CMK (cell line): ENCODE results near the gene HOXC10.
A peak's percentile ranks its signal among the peaks of the same experiment; 100 is the strongest.

ENCODE experiments used
- DNase-seq: peaks from one replicate; pipeline ENCODE4 v3.0.0-alpha.2; 2010; ENCODE audit warnings: low read depth

HOXC10 gene

GRCh38 chr12:54003625-54004024, 18.7 kb downstream of the HOXC10 start:
- no peak for DNase-seq

- DNase-seq = no peak
These were observed 19.3 kb downstream of the HOXC10 start for GRCh38 chr12:54004063-54004840.

GRCh38 chr12:54004841-54005530, 20.0 kb downstream of the HOXC10 start:
- no peak for DNase-seq

GRCh38 chr12:54005531-54005852, 20.5 kb downstream of the HOXC10 start:
- no peak for DNase-seq

- peak; percentile 46 for DNase-seq
These were observed 21.1 kb downstream of the HOXC10 start for GRCh38 chr12:54005853-54006558.

- no peak for DNase-seq
These were observed 21.7 kb downstream of the HOXC10 start for GRCh38 chr12:54006559-54007220.

- no peak for DNase-seq
These were observed 22.8 kb downstream of the HOXC10 start for GRCh38 chr12:54007538-54008259.

- DNase-seq = no peak
These were observed 23.3 kb downstream of the HOXC10 start for GRCh38 chr12:54008260-54008552.

GRCh38 chr12:54009171-54010052, 24.5 kb downstream of the HOXC10 start:
- no peak for DNase-seq

- no peak for DNase-seq
These were observed 25.4 kb downstream of the HOXC10 start for GRCh38 chr12:54010053-54010971.

- no peak for DNase-seq
These were observed 26.2 kb downstream of the HOXC10 start for GRCh38 chr12:54010972-54011664.

- DNase-seq = no peak
These were observed 27.0 kb downstream of the HOXC10 start for GRCh38 chr12:54011665-54012532.

- DNase-seq = no peak
These were observed 27.9 kb downstream of the HOXC10 start for GRCh38 chr12:54012631-54013409.

GRCh38 chr12:54014377-54015017, 29.6 kb downstream of the HOXC10 start:
- DNase-seq = no peak

GRCh38 chr12:54015018-54015931, 30.3 kb downstream of the HOXC10 start:
- DNase-seq = no peak

- no peak for DNase-seq
These were observed 31.1 kb downstream of the HOXC10 start for GRCh38 chr12:54016051-54016450.
